Head of caudate nucleus (tissue), 42 donors: ENCODE data around the gene TANGO2.

Experiments used
- DNase-seq, 42 donors: peaks; one replicate each; pipeline versions ENCODE4 v3.0.0 to v3.0.0-alpha.2; 2020 to 2021; ENCODE audit warnings: mixed read lengths in 7 of 42
- intact Hi-C: fragments of 100-400 bp; cut with DNase I; formaldehyde crosslinking; loops from one replicate; pipeline ENCODE4 v1.15.0; 2022

Gene TANGO2

DNA sequence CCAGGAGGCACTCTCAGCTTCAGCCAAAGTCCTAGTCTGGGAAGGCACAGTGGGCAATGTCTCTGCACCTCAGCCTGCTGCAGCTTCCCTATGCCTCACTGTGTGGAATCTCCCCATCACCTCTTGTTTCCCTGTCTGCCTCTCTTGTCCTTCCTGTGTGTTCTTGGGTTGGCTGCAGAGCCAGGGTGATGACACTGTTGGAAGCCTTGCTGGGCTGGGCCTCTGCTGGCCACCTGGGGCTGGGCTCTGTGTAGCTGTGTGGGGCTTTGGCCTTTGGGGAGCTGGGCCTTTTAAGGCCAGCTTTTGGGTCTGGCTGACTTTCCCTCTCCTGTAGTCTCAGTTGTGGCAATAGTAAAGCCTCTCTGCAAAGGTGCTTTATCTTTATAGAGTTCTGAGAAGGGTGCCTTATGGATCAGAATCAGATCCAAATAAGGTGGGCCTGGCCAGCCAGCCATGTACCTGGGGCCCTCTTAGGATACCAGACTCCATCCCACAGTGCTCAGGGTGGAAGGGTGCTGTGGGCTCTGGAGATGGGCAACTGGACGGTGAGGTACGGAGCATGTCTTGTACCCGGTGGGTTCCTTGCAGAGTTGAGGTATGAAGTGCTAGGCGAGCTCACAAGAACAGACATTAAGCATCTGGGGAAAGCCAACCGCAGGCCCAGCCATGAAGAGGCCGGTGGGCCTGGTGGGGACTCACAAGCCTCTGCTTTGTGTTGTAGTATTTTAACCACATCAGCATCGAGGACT lies 84.7 kb downstream of the TANGO2 start:
- intact Hi-C loops = no loop called here

DNA sequence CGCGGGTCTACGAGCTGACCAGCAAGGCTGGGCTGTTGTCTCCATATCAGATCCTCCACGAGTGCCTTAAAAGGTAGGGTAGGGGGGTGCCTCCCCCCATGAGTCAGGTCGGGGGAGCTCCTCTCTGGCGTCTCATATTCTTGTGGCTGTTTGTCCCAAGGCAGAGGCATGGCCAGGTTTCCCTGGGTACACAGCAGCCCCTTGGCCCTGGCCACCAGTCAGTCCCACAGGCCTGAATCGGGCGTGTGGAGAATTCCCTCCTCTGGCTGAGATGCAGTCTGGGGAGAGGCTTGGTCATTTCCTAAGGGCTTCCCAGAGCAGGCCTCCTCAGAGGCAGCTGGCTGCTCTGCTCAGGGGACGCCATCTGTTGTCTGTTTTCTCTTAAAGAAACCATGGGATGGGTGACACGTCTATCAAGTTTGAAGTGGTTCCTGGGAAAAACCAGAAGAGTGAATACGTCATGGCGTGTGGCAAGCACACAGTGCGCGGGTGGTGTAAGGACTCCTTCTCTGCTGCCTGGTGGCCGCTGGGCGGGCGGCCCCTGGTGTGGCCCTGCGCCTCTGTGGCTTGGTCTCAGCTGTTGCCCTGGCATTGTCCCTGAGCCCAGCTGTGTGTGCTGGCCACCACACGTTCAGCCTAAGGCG lies 85.4 kb downstream of the TANGO2 start:
- intact Hi-C loops = no loop called here

More for the DNA sequence above, 84.7 kb downstream of the TANGO2 start:
- DNase-seq = no peak

DNA sequence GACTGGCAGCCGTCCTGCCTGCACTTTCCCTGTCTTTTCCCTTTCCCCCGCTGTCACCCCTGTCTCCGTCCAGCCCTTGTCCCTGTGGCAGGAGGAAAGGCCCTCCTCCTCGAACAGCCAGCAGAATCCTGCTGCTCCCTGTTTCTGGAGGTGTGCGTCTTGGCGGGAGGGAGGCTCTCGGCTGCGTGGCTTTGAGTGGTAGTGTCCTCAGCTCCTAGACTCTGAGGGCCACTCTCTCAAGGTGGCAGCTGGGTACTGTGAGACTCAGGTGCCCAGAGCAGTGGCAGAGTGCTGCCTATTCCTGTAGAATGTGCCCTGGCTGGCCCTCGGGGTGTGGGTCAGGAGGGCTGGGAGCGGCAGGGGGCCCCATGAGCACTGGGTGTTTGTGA lies 85.9 kb downstream of the TANGO2 start:
- intact Hi-C loops = no loop called here
- no peak for DNase-seq

More for the DNA sequence above, 85.4 kb downstream of the TANGO2 start:
- peak in 4 of 42 donors; percentile 33 to 58 (median 44) for DNase-seq

DNA sequence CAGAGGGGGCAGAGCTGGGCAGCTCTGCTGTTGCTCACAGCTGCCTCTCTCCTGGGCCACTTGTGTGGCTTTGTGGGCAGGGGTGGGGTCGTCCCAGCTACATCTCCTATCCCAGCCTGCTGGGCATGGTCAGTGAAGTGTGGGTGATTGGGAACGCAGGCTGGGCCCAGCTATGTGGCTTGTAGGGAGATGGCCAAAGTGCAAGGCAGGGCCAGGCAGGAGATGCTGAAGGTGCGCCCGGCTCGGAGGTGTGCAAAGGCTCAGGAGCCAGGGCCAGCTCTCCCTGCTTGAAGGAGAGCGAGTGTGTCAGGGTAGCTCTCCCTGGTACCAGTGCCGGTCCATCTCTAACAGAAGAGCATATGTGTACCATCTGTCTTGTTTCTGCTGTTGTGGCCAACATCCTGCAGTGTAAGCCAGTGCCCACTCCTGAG lies 86.6 kb downstream of the TANGO2 start:
- DNase-seq = no peak
- intact Hi-C loops = no loop called here

DNA sequence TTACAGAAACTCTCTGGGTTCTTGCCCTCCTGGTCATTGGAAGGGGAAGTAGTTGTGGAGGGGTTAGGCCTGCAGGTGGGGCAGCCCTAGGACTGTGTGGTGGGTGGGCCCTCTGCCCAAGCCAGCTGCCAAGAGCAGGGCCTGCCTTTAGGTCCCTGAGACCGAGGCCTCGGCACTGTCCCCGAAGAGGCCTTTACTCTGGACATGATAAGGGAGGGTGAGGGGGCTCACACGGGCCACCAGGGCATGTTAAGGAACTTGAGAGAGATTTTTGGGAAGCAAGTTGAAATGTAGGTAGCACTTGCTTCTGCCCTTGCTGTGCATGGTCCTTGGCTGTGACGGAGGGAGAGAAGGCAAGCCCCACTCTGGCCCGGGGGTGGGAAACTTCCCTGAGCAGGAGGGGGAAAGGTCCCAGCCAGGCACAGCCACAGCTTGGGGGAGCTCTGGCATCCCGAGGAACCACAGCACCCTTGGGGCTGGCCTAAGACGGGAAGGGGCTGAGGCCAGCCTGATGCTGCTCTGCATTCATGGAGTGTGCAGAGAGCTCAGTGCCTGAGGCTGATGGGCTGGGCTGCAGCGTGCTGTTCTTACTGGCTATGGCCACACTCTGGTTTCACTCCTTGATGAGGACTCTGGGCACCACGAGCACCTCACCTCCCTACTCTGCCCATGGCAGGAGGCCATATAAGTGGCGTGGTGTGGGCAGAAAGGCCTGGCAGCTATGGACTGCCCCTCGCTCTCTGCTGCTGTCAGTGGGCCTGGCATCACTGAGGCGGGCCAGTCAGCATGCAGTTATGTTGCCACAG lies 87.2 kb downstream of the TANGO2 start:
- DNase-seq = peak in 1 of 42 donors; percentile 37
- intact Hi-C loops = no loop called here

GRCh38 chr22:20108757-20109230 lies 87.9 kb downstream of the TANGO2 start:
- no peak for DNase-seq
- intact Hi-C loops = no loop called here

DNA sequence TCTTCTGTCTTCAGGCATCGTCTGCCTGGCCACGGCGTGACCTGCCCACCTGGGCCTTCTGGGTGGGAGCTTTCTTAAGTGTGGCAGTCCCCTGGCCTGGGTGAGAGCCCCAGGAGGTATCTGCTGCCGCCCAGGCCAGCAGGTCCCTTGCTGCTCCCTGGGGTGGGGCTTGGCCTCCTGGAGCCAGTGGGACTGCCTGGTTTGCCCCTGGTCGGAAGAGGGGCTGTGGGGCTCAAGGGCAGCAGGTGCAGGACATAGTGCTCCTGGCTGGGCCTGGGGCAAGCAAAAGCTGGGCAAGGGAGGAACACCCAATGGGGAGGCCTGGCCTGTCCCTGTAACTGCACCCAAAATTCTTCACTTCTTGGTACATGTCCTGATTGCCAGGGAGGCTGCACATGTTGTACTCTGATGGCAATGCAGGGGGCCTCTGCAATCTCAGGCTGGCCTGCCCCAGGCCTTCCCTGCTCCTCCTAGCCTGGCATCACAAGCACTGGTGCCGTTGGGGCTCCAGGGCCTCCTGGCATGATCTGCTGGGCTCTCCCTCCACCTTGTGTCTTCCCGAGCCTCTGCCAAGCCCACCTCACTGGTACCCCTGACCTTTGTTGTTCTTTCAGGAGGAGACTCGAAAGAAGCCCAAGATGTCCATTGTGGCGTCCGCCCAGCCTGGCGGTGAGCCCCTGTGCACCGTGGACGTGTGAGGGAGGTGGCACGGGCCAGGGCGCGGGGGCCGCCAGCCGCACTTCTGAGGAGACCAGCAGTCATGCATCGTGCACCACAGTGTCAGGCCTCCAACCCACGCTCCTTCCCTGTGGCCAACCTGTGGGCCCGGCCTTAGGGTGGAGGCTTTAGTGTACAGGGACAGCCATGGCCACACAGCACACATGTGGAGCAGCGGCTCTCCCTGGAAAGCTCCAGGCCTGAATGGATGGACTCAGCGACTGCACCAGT lies 88.8 kb downstream of the TANGO2 start:
- no peak for DNase-seq
- intact Hi-C loops = no loop called here

GRCh38 chr22:20110359-20110985 lies 89.6 kb downstream of the TANGO2 start:
- intact Hi-C loops = no loop called here
- no peak for DNase-seq

DNA sequence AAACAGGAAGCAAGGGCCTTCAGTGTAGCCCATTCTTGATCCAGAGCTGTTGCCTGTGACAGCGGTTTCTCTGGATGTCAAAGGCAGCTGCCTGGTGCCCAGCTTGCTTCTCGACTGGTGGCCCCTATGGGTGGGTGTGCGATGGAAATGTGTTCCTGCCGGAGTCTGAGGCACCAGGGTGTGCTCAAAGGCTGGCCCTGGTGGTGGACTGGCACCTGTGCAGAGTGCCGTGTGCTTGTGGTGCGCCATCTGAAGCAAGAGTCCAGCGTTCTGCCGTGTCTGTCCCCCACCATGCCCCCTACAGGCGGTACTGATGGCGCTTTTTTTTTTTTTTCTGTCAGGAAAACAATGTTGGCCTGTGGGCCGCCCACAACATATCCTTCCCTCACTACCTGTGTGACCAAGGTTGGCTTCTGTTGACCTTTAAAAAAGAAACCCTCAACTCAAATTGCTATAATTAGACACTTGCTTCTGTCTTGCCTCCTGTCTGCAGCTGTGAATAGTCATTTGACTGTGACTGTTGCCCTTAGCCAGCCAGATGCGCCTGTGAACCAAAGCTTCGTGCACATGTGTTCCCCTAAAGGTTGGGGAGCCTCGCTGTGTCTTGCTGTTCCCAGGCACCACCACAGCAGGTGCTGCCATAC lies 90.3 kb downstream of the TANGO2 start:
- DNase-seq = no peak
- intact Hi-C loops = no loop called here

GRCh38 chr22:20111689-20112622 lies 91.0 kb downstream of the TANGO2 start:
- intact Hi-C loops = no loop called here
- peak in 1 of 42 donors; percentile 53 for DNase-seq

GRCh38 chr22:20112623-20113511 lies 92.0 kb downstream of the TANGO2 start:
- no peak for DNase-seq
- intact Hi-C loops = no loop called here

DNA sequence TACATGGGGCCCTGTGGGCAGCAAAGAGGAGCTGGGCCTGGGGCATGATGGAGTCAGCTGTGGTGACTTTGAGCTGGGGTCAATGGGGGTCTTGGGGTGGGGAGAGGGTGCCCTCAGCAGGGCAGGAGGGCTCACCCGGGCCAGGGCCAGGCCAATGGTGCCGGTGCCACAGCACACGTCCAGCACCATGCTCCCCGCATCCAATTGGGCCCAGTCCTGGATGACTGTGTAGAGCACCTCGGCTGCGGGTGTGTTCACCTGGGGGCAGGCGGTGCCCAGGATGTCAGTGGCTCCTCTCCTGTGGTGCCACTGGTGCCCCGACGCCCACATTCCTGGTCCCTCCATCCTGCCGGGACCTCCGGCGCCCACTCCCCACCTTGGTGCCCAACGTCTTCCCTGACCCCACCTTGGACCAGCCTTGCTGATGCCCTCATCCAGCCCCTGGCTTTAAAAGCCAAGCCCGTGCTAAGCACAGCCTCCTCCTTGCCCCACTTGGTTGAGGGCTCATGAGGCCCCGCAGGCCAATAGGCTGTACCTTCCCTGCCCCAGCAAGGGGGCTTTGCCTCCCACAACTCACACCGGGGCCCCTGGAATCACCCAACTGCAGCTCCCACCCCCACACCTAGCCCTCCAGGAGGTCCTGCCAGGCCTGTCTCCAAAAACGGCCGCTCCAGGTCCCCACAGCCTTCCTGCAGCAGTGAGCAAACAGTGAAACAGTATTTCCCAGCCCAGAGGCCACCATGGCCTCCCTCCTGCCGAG lies 92.8 kb downstream of the TANGO2 start:
- intact Hi-C loops = no loop called here
- DNase-seq = no peak

- no peak for DNase-seq
- intact Hi-C loops = no loop called here
These were observed 93.9 kb downstream of the TANGO2 start for GRCh38 chr22:20114506-20115475.
